Liver (tissue), 9 donors: ENCODE results near the gene LHX2. TPM values are rescaled to one million over a fixed set of nuclear protein-coding genes. Genes with fewer than 3 reads are reported as not detected.
A peak's percentile ranks its signal among the peaks of the same experiment; 100 is the strongest.

Source experiments
- DNase-seq: peaks from one replicate; pipeline ENCODE4 v3.0.0-alpha.2; 2017; ENCODE audit warnings: low spot score
- H3K27ac ChIP-seq, 2 donors: one replicate each; pipeline ENCODE4 v1.7.0; 2013; ENCODE audit warnings: inconsistent platforms in 2 of 2, low read length in 2 of 2, control low read depth in 1 of 2, low read depth in 1 of 2, mild to moderate bottlenecking in 1 of 2
- H3K27me3 ChIP-seq, 4 donors: one replicate each; pipeline versions ENCODE4 v1.6.1 to v1.7.0; 2013; ENCODE audit warnings: low read length in 3 of 4, inconsistent platforms in 1 of 4, mild to moderate bottlenecking in 1 of 4, moderate library complexity in 1 of 4; ENCODE audit not compliant: control insufficient read depth in 4 of 4, insufficient read depth in 4 of 4
- H3K36me3 ChIP-seq, 4 donors: one replicate each; pipeline versions ENCODE4 v1.6.1 to v1.7.0; 2013; ENCODE audit warnings: low read length in 3 of 4, mild to moderate bottlenecking in 3 of 4, low read depth in 1 of 4, moderate library complexity in 1 of 4; ENCODE audit not compliant: control insufficient read depth in 4 of 4, insufficient read depth in 3 of 4
- H3K4me1 ChIP-seq, 4 donors: one replicate each; pipeline versions ENCODE4 v1.6.1 to v1.7.0; 2013; ENCODE audit warnings: low read length in 3 of 4, mild to moderate bottlenecking in 3 of 4, moderate library complexity in 1 of 4; ENCODE audit not compliant: control insufficient read depth in 4 of 4, insufficient read depth in 4 of 4
- H3K4me3 ChIP-seq, 3 donors: one replicate each; pipeline versions ENCODE4 v1.6.1 to v1.7.0; 2013; ENCODE audit warnings: low read length in 3 of 3, control low read depth in 1 of 3, low read depth in 1 of 3, mild to moderate bottlenecking in 1 of 3
- H3K9ac ChIP-seq, 2 donors: one replicate each; pipeline ENCODE4 v1.7.0; 2013; ENCODE audit warnings: low read length in 2 of 2, mild to moderate bottlenecking in 2 of 2, moderate library complexity in 2 of 2, control low read depth in 1 of 2, low read depth in 1 of 2
- H3K9me3 ChIP-seq, 4 donors: one replicate each; pipeline versions ENCODE4 v1.6.1 to v1.7.0; 2013; ENCODE audit warnings: low read length in 3 of 4; ENCODE audit not compliant: control insufficient read depth in 4 of 4
- EGR1 ChIP-seq, 2 donors: IDR thresholded peaks; 2 replicates each; pipeline ENCODE4 v1.6.1; 2016 to 2018; ENCODE audit warnings: antibody characterized with exemption in 2 of 2, low read depth in 2 of 2
- FOXA1 ChIP-seq: IDR thresholded peaks from 2 replicates; pipeline ENCODE4 v1.6.1; 2016; ENCODE audit warnings: antibody characterized with exemption
- FOXA2 ChIP-seq: IDR thresholded peaks from 2 replicates; pipeline ENCODE4 v1.6.1; 2016; ENCODE audit warnings: antibody characterized with exemption
- GABPA ChIP-seq, 2 donors: IDR thresholded peaks in 1 of 2; conservative IDR thresholded peaks in 1 of 2; 2 replicates each; pipeline ENCODE4 v1.6.1; 2016; ENCODE audit warnings: antibody characterized with exemption in 2 of 2, mild to moderate bottlenecking in 1 of 2, moderate library complexity in 1 of 2
- HNF4A ChIP-seq, 2 donors: conservative IDR thresholded peaks; 2 replicates each; pipeline ENCODE4 v1.6.1; 2016; ENCODE audit warnings: antibody characterized with exemption in 2 of 2, mild to moderate bottlenecking in 2 of 2
- HNF4G ChIP-seq: IDR thresholded peaks from 2 replicates; pipeline ENCODE4 v1.6.1; 2016; ENCODE audit warnings: antibody characterized with exemption
- JUND ChIP-seq, 2 donors: IDR thresholded peaks; 2 replicates each; pipeline ENCODE4 v1.6.1; 2016; ENCODE audit warnings: antibody characterized with exemption in 2 of 2
- NR2F2 ChIP-seq: IDR thresholded peaks from 2 replicates; pipeline ENCODE4 v1.6.1; 2016; ENCODE audit warnings: antibody characterized with exemption
- RAD21 ChIP-seq, 2 donors: IDR thresholded peaks; 2 replicates each; pipeline ENCODE4 v1.6.1; 2016; ENCODE audit warnings: antibody characterized with exemption in 2 of 2, mild to moderate bottlenecking in 2 of 2
- RXRA ChIP-seq, 2 donors: IDR thresholded peaks; 2 replicates each; pipeline ENCODE4 v1.6.1; 2017 to 2018; ENCODE audit warnings: antibody characterized with exemption in 2 of 2, mild to moderate bottlenecking in 1 of 2
- SP1 ChIP-seq: IDR thresholded peaks from 2 replicates; pipeline ENCODE4 v1.6.1; 2018; ENCODE audit warnings: antibody characterized with exemption, mild to moderate bottlenecking
- TAF1 ChIP-seq: conservative IDR thresholded peaks from 2 replicates; pipeline ENCODE4 v1.6.1; 2016; ENCODE audit warnings: antibody characterized with exemption, mild to moderate bottlenecking
- YY1 ChIP-seq: IDR thresholded peaks from 2 replicates; pipeline ENCODE4 v1.6.1; 2016; ENCODE audit warnings: antibody characterized with exemption, mild to moderate bottlenecking
- WGBS: extraction: QIAGEN DNeasy Blood & Tissue Kit; methylation state at CpG from one replicate; pipeline ENCODE4 v1.1.7; 2013; 5-methylcytosine and 5-hydroxymethylcytosine counted together
- polyA plus RNA-seq, 2 donors: library from polyadenylated mRNA; stranded (reverse) in 1 of 2; unstranded in 1 of 2; fragments of 200-250 nt in 1 of 2; fragments of >200 nt in 1 of 2; fragmentation: Nextera tagmentation in 1 of 2; extraction: Ambion mirVana in 1 of 2; gene quantifications; one replicate each; pipeline versions ENCODE4 v1.2.1 to v1.2.3, GENCODE V29; 2013 to 2015
- total RNA-seq, 2 donors: library from RNA; depleted of rRNA; stranded (reverse); fragments of >200 nt; gene quantifications; one replicate each; pipeline ENCODE4 v1.2.3, GENCODE V29; 2014
- TF ChIP-seq, protein P1 (sequence below): IDR thresholded peaks from 2 replicates; pipeline ENCODE4 v1.6.1; 2016; ENCODE audit warnings: antibody characterized with exemption, mild to moderate bottlenecking
- TF ChIP-seq, protein P2 (sequence below): IDR thresholded peaks from 2 replicates; pipeline ENCODE4 v1.6.1; 2016; ENCODE audit warnings: antibody characterized with exemption
- TF ChIP-seq, protein P3 (sequence below): IDR thresholded peaks from 2 replicates; pipeline ENCODE4 v1.6.1; 2016; ENCODE audit warnings: antibody characterized with exemption
- TF ChIP-seq, protein P4 (sequence below): fragments of 150-350 bp; IDR thresholded peaks from 2 replicates; pipeline ENCODE4 v1.5.1; 2017; ENCODE audit warnings: improper control_type of control experiment, low read depth, low read length; ENCODE audit not compliant: missing input control
- TF ChIP-seq, protein P5 (sequence below): IDR thresholded peaks from 2 replicates; pipeline ENCODE4 v1.6.1; 2016; ENCODE audit warnings: antibody characterized with exemption
- donor health status: healthy.
- donor health status: healthy.
- donor health status: healthy.
- donor health status: healthy.
- donor health status: healthy.

LHX2 gene
- total and polyA plus RNA-seq, 4 donors = 2.0 to 2.5 (median 2.1) TPM

DNA sequence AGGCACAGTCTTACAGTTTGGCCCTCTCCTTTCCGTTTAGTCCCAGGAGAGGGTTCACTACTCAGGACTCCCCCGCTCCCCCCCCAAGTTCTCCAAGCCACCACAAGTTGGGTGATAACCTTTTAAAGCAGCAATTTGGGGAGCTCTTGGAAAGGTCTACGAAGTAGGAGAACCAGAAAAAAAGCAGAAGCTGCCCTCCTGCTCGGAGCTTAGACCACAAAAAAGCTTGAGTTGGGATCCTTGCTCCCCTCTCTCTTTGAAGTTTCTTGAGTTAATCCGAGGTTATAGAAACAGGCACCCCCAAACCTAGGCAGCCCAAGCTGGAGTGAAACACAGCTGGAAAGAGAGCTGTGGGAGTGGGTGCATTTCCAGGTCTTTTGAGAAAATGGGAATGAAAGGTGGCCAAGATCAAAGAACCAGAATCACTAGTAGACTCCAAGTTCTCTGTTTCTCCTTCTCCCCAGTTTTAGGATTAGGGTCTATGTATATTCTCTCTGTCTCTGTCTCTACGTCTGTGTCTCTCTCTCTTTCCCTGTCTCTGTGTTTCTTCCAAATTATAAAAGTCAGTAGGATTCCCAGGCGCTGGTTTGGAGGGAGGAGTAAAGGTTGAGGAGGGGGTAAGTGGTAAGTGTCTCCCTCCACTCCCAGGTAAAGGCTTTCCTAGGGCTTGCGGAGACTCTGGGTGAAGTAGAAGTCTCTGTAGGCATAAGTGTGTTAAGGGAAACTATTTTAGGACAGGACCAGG is 2.8 kb downstream of the LHX2 start:
- Histone ChIP-seq H3K9ac (no peak overlapping the region), H3K4me3 (peak overlapping the region in 1 of 3 donors; percentile 8), H3K36me3 (no peaks in the 10 kb centered on the region), H3K27me3 (peaks cover 6 to 36% (median 24%) of the 10 kb centered on the region in 4 donors), H3K27ac (no peak overlapping the region), H3K4me1 (peaks cover 27 to 58% (median 32%) of the 10 kb centered on the region in 4 donors), H3K9me3 (no peaks in the 10 kb centered on the region)
- TF ChIP-seq, protein P1, sequence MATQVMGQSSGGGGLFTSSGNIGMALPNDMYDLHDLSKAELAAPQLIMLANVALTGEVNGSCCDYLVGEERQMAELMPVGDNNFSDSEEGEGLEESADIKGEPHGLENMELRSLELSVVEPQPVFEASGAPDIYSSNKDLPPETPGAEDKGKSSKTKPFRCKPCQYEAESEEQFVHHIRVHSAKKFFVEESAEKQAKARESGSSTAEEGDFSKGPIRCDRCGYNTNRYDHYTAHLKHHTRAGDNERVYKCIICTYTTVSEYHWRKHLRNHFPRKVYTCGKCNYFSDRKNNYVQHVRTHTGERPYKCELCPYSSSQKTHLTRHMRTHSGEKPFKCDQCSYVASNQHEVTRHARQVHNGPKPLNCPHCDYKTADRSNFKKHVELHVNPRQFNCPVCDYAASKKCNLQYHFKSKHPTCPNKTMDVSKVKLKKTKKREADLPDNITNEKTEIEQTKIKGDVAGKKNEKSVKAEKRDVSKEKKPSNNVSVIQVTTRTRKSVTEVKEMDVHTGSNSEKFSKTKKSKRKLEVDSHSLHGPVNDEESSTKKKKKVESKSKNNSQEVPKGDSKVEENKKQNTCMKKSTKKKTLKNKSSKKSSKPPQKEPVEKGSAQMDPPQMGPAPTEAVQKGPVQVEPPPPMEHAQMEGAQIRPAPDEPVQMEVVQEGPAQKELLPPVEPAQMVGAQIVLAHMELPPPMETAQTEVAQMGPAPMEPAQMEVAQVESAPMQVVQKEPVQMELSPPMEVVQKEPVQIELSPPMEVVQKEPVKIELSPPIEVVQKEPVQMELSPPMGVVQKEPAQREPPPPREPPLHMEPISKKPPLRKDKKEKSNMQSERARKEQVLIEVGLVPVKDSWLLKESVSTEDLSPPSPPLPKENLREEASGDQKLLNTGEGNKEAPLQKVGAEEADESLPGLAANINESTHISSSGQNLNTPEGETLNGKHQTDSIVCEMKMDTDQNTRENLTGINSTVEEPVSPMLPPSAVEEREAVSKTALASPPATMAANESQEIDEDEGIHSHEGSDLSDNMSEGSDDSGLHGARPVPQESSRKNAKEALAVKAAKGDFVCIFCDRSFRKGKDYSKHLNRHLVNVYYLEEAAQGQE = no peak
- TF ChIP-seq, protein P2, sequence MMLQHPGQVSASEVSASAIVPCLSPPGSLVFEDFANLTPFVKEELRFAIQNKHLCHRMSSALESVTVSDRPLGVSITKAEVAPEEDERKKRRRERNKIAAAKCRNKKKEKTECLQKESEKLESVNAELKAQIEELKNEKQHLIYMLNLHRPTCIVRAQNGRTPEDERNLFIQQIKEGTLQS = no peak
- TF ChIP-seq, protein P3, sequence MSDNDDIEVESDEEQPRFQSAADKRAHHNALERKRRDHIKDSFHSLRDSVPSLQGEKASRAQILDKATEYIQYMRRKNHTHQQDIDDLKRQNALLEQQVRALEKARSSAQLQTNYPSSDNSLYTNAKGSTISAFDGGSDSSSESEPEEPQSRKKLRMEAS = no peak
- TF ChIP-seq GABPA (IDR thresholded peaks at IDR 0.05 in 1 of 2, conservative IDR thresholded peaks at IDR 0.05 in 1 of 2) (no peak), FOXA1 (no peak), RAD21 (IDR thresholded peaks at IDR 0.05) (no peak), HNF4A (conservative IDR thresholded peaks at IDR 0.05) (no peak), HNF4G (no peak), NR2F2 (no peak), YY1 (no peak), TAF1 (no peak), RXRA (IDR thresholded peaks at IDR 0.05) (no peak), FOXA2 (no peak), EGR1 (IDR thresholded peaks at IDR 0.05; ENCODE audit: low read depth in 2 of 2) (no peak), JUND (IDR thresholded peaks at IDR 0.05) (no peak), SP1 (no peak)
- TF ChIP-seq, protein P4, sequence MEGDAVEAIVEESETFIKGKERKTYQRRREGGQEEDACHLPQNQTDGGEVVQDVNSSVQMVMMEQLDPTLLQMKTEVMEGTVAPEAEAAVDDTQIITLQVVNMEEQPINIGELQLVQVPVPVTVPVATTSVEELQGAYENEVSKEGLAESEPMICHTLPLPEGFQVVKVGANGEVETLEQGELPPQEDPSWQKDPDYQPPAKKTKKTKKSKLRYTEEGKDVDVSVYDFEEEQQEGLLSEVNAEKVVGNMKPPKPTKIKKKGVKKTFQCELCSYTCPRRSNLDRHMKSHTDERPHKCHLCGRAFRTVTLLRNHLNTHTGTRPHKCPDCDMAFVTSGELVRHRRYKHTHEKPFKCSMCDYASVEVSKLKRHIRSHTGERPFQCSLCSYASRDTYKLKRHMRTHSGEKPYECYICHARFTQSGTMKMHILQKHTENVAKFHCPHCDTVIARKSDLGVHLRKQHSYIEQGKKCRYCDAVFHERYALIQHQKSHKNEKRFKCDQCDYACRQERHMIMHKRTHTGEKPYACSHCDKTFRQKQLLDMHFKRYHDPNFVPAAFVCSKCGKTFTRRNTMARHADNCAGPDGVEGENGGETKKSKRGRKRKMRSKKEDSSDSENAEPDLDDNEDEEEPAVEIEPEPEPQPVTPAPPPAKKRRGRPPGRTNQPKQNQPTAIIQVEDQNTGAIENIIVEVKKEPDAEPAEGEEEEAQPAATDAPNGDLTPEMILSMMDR = no peak
- TF ChIP-seq, protein P5, sequence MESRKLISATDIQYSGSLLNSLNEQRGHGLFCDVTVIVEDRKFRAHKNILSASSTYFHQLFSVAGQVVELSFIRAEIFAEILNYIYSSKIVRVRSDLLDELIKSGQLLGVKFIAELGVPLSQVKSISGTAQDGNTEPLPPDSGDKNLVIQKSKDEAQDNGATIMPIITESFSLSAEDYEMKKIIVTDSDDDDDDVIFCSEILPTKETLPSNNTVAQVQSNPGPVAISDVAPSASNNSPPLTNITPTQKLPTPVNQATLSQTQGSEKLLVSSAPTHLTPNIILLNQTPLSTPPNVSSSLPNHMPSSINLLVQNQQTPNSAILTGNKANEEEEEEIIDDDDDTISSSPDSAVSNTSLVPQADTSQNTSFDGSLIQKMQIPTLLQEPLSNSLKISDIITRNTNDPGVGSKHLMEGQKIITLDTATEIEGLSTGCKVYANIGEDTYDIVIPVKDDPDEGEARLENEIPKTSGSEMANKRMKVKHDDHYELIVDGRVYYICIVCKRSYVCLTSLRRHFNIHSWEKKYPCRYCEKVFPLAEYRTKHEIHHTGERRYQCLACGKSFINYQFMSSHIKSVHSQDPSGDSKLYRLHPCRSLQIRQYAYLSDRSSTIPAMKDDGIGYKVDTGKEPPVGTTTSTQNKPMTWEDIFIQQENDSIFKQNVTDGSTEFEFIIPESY = no peak
- DNase-seq = no peak
- 18% methylated on average over 8 of the region's 8 CpGs for WGBS
